Neuronal stem cell (in vitro differentiated cells): ENCODE results near the gene C1QTNF12.

Source experiments
- DNase-seq: peaks from one replicate; pipeline ENCODE4 v3.0.0-alpha.2; 2013; ENCODE audit warnings: low spot score
- H2AFZ ChIP-seq: one replicate; pipeline ENCODE4 v1.6.1; 2013; ENCODE audit warnings: mild to moderate bottlenecking, low read length, inconsistent platforms
- H2AK5ac ChIP-seq: 2 replicates; pipeline ENCODE4 v1.6.1; 2013; ENCODE audit warnings: low read depth, mild to moderate bottlenecking, inconsistent platforms, low read length, moderate library complexity, mixed read lengths
- H2BK120ac ChIP-seq: 2 replicates; pipeline ENCODE4 v1.6.1; 2013; ENCODE audit warnings: low read depth, mild to moderate bottlenecking, inconsistent platforms, low read length, moderate library complexity, mixed read lengths
- H2BK12ac ChIP-seq: one replicate; pipeline ENCODE4 v1.6.1; 2013; ENCODE audit warnings: low read length, inconsistent platforms
- H2BK15ac ChIP-seq: 2 replicates; pipeline ENCODE4 v1.6.1; 2013; ENCODE audit warnings: mild to moderate bottlenecking, low read length, inconsistent platforms, mixed read lengths
- H2BK5ac ChIP-seq: one replicate; pipeline ENCODE4 v1.6.1; 2013; ENCODE audit warnings: inconsistent platforms, mild to moderate bottlenecking, low read length, moderate library complexity
- H3K14ac ChIP-seq: one replicate; pipeline ENCODE4 v1.6.1; 2013; ENCODE audit warnings: low read length, inconsistent platforms
- H3K18ac ChIP-seq: 2 replicates; pipeline ENCODE4 v1.6.1; 2013; ENCODE audit warnings: low read length, inconsistent platforms
- H3K23ac ChIP-seq: 2 replicates; pipeline ENCODE4 v1.6.1; 2013; ENCODE audit warnings: low read depth, mild to moderate bottlenecking, mixed read lengths, low read length, inconsistent platforms; ENCODE audit not compliant: poor library complexity
- H3K27ac ChIP-seq: replicated peaks from 3 replicates; pipeline ENCODE4 v1.5.1; 2013; ENCODE audit warnings: low read length, inconsistent platforms
- H3K27me3 ChIP-seq, 3 experiments: 2 replicates each; pipeline ENCODE4 v1.6.1; 2013; ENCODE audit warnings: low read length in 3 of 3, mild to moderate bottlenecking in 2 of 3, inconsistent platforms in 1 of 3, low read depth in 1 of 3, mixed read lengths in 1 of 3, moderate library complexity in 1 of 3; ENCODE audit not compliant: control insufficient read depth in 3 of 3, insufficient read depth in 3 of 3
- H3K36me3 ChIP-seq, 2 donors: replicated peaks in 1 of 2; 2 replicates each; pipeline ENCODE4 v1.6.1; 2013; ENCODE audit warnings: low read length in 2 of 2; ENCODE audit not compliant: control insufficient read depth in 2 of 2, insufficient read depth in 2 of 2
- H3K4ac ChIP-seq: 2 replicates; pipeline ENCODE4 v1.6.1; 2013; ENCODE audit warnings: inconsistent platforms, mild to moderate bottlenecking, low read length, moderate library complexity
- H3K4me1 ChIP-seq, 2 donors: 1 replicate in 1 of 2; 2 replicates in 1 of 2; pipeline ENCODE4 v1.6.1; 2013; ENCODE audit warnings: low read length in 2 of 2, low read depth in 1 of 2; ENCODE audit not compliant: control insufficient read depth in 2 of 2, insufficient read depth in 1 of 2
- H3K4me2 ChIP-seq: one replicate; pipeline ENCODE4 v1.6.1; 2013; ENCODE audit warnings: mild to moderate bottlenecking, low read length, inconsistent platforms; ENCODE audit not compliant: insufficient read depth, poor library complexity, severe bottlenecking
- H3K4me3 ChIP-seq, 2 donors: 2 replicates each; pipeline ENCODE4 v1.5.1; 2013; ENCODE audit warnings: low read length in 2 of 2, mild to moderate bottlenecking in 2 of 2, inconsistent platforms in 1 of 2, moderate library complexity in 1 of 2
- H3K79me1 ChIP-seq: one replicate; pipeline ENCODE4 v1.6.1; 2013; ENCODE audit warnings: low read depth, mild to moderate bottlenecking, inconsistent platforms, low read length, moderate library complexity
- H3K9ac ChIP-seq: one replicate; pipeline ENCODE4 v1.6.1; 2013; ENCODE audit warnings: mild to moderate bottlenecking, low read depth, low read length, inconsistent platforms; ENCODE audit not compliant: poor library complexity
- H3K9me3 ChIP-seq, 2 donors: replicated peaks in 1 of 2; 2 replicates each; pipeline versions ENCODE3 to v1.6.1; 2013; ENCODE audit warnings: low read length in 2 of 2, mild to moderate bottlenecking in 2 of 2, inconsistent platforms in 1 of 2, low read depth in 1 of 2, mixed read lengths in 1 of 2, moderate library complexity in 1 of 2; ENCODE audit not compliant: control insufficient read depth in 2 of 2, insufficient read depth in 1 of 2
- H4K8ac ChIP-seq: one replicate; pipeline ENCODE4 v1.6.1; 2013; ENCODE audit warnings: low read depth, mild to moderate bottlenecking, inconsistent platforms, low read length, moderate library complexity
- H4K91ac ChIP-seq: one replicate; pipeline ENCODE4 v1.6.1; 2013; ENCODE audit warnings: low read length, low read depth, mild to moderate bottlenecking, inconsistent platforms; ENCODE audit not compliant: poor library complexity
- WGBS, 2 donors: extraction: QIAGEN DNeasy Blood & Tissue Kit; methylation state at CpG; one replicate each; pipeline ENCODE4 v1.1.7; 2013; ENCODE audit warnings: missing lambda C conversion rate in 2 of 2, mixed read lengths in 1 of 2; ENCODE audit not compliant: insufficient read length in 2 of 2, insufficient replicate concordance in 1 of 2; ENCODE audit errors: extremely low coverage in 2 of 2; 5-methylcytosine and 5-hydroxymethylcytosine counted together

The C1QTNF12 gene

DNA sequence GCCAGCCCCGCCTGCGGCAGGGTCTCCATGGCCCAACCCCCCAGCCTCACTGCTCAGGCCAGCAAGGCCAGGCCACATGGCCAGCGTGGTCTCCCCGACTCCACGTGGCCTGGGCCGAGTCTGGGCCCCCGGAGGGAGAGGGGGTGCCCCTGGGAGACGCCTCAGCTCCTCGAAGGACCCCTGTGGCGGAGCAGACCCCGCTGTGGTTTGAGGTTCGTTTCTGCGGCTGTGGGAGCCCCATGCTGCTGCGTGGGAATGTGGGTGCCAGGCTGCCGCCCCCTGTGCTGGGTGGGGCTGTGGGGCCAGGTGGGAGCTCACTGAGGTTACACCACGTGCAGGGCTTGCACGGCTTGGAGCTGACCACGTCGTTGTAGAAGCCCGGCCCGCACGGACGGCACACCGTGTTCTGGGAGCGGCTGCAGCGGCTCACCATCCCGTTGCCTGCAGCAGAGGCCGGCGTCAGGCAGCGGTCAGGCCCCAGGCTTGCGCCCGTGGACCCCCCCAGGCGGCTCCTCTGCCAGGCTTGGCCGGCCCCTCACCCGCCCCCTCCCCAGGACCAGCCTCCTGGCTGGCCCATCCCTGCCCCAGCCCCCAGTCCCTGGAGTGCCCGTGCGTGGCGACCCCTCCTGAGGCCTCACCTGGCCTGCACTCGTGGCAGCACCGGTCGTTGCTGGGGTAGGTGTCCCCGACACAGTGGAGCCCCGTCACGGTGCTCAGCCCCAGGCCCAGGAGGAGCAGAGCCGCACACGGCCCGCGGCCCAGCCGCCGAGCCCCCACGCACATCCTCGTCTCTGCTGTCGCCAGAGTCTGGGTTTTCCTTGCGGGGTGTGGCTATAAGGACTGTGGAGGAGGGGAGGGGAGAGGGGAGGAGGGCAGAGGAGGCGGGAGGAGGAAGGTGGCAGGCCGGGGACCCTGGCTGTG, 32.9 kb downstream of the C1QTNF12 start, which contains the start of gene TNFRSF4:
TNFRSF4 (minus strand) TSS at position 809 of the 921 bp plus-strand sequence; CDS start at position 783, 26 bp downstream.
- Histone ChIP-seq H2AFZ (no peak within 1 kb of the TSS), H3K4me3 (no peak within 1 kb of the TSS), H3K27me3 (peaks cover 0 to 3% (median 0%) of the 10 kb centered on the region in 3 experiments), H3K27ac (no peak within 1 kb of the TSS), H2BK120ac (no peak within 1 kb of the TSS), H2BK15ac (peak within 1 kb of the TSS; percentile 49), H3K23ac (peak within 1 kb of the TSS; percentile 73), H3K79me1 (peaks cover 1% of the 10 kb centered on the region), H3K14ac (peak within 1 kb of the TSS; percentile 31), H3K18ac (peak within 1 kb of the TSS; percentile 71), H2BK5ac (peak within 1 kb of the TSS; percentile 75), H4K8ac (no peak within 1 kb of the TSS), H2AK5ac (peak within 1 kb of the TSS; percentile 94), H2BK12ac (peak within 1 kb of the TSS; percentile 41), H3K4ac (no peak within 1 kb of the TSS), H3K9ac (no peak within 1 kb of the TSS), H3K4me2 (no peak within 1 kb of the TSS), H3K4me1 (no peaks in the 10 kb centered on the region), H3K36me3 (peaks cover 7 to 28% of the 10 kb centered on the region in 2 donors), H3K9me3 (no peaks in the 10 kb centered on the region), H4K91ac (no peak within 1 kb of the TSS)
- DNase-seq, result no peak
- WGBS, 2 donors, result no CpG with 5 or more reads among the region's 56 CpGs

DNA sequence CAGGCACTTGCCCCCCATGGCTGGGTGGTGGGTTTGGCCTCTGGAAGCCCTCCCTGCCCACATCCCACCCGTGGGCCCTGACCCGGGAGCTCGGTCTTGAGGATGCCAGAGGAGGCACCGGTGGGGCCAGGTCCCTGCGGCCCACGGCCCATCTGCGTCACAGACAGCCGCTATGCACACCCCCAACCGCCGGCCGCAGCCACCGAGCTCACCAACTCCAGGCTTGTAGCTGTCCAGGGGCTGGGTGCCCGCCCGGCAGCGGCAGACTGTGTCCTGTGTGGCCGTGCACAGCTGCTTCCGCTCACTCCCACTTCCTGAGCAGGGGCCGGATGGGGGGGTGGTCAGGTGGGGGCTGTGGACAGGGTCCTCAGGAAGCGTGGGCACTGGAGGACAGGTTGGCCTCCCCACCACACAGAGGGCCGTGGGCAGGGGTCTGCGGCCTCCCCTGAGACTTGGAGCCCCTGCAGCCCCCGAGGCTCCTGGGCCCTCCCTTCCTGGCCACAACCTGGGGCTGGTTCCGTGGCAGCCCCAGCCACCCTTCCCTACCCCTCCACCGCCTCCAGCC, 33.7 kb downstream of the C1QTNF12 start:
- DNase-seq, result no peak
- Histone ChIP-seq H3K14ac (no peak overlapping the region), H3K9me3 (no peaks in the 10 kb centered on the region), H2BK5ac (peak overlapping the region; percentile 75), H3K9ac (no peak overlapping the region), H3K36me3 (peaks cover under 1 to 21% of the 10 kb centered on the region in 2 donors), H2BK12ac (peak overlapping the region; percentile 58), H2AK5ac (peak overlapping the region; percentile 94), H3K27me3 (peaks cover 0 to 3% (median 0%) of the 10 kb centered on the region in 3 experiments), H3K79me1 (peaks cover 1% of the 10 kb centered on the region), H3K27ac (no peak overlapping the region), H4K8ac (no peak overlapping the region), H3K4me3 (no peak overlapping the region), H3K4me2 (no peak overlapping the region), H4K91ac (no peak overlapping the region), H3K23ac (peak overlapping the region; percentile 73), H3K4ac (peak overlapping the region; percentile 5), H3K4me1 (peaks cover 0 to 5% of the 10 kb centered on the region in 2 donors), H2BK120ac (no peak overlapping the region), H2AFZ (no peak overlapping the region), H3K18ac (peak overlapping the region; percentile 48), H2BK15ac (no peak overlapping the region)
- WGBS, 2 donors, result no CpG with 5 or more reads among the region's 24 CpGs

DNA sequence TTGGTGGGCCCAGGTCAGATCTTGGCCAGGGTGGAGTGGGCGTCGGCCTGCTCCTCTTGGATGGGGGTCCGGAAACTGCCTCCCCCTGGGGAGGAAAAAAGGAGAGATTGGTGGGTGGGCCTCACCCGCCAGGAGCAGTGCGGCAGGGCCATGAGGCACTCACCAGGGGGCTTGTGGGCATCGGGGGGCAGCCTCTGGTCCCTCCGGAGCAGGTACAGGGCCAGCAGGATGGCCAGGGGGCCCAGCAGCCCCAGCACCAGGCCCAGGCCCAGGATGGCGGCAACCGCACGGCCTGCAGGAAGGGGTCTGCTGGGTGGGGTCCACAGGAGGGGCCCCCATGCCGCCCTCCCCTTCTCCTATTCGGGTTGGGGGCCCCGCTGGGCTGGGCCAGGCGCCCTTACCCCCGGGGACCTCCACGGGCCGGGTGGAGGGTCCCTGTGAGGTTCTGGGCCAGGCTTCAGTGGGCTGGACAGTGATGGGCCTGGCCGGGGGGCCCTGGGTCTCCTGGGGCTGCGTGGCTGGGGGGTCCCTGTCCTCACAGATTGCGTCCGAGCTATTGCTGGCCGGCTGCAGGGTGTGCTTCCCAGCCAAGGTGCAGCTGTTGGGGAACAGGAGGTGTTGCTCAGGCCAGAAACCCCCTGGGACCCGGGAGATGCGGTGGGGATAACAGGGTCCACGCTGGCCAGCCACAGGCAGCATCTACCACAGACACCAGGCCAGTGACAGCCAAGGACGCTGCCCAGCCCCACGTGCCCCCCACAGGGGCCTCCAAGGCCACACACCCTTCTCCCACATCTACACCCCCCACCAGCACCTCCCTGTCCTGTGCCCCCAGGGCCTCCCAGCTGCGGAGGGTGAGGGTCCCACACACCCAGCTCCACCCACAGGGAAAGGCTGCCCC, 34.7 kb downstream of the C1QTNF12 start:
- peak overlapping the region; percentile 60 for H3K9ac ChIP-seq
- no peaks in the 10 kb centered on the region for H3K9me3 ChIP-seq
- H3K23ac ChIP-seq, result peak overlapping the region; percentile 65
- H3K18ac ChIP-seq, result peak overlapping the region; percentile 38
- no peak overlapping the region for H3K4me3 ChIP-seq
- no peak overlapping the region for H2AFZ ChIP-seq
- no peak overlapping the region for H3K4me2 ChIP-seq
- peak overlapping the region; percentile 71 for H3K14ac ChIP-seq
- no peak overlapping the region for H2BK15ac ChIP-seq
- H2BK5ac ChIP-seq, result no peak overlapping the region
- no peak for DNase-seq
- no CpG with 5 or more reads among the region's 28 CpGs for WGBS, 2 donors
- no peak overlapping the region for H3K4ac ChIP-seq
- peaks cover 0 to 9% (median 5%) of the 10 kb centered on the region in 3 experiments for H3K27me3 ChIP-seq
- peak overlapping the region; percentile 75 for H2AK5ac ChIP-seq
- H3K36me3 ChIP-seq, result peaks cover 0 to 12% of the 10 kb centered on the region in 2 donors
- no peak overlapping the region for H2BK120ac ChIP-seq
- peaks cover 0 to 5% of the 10 kb centered on the region in 2 donors for H3K4me1 ChIP-seq
- no peak overlapping the region for H4K8ac ChIP-seq
- H4K91ac ChIP-seq, result no peak overlapping the region
- peak overlapping the region; percentile 73 for H2BK12ac ChIP-seq
- peaks cover 1% of the 10 kb centered on the region for H3K79me1 ChIP-seq
- no peak overlapping the region for H3K27ac ChIP-seq
